HG03469 (cell line): ENCODE measurements around the gene ABO.
"Not testable (repeated sequence)": the region's sequence is repeated elsewhere in the genome, so short reads cannot be mapped to it uniquely, and the experiment has no call there.

ENCODE experiments used
- ATAC-seq: cut with Tn5 transposase; IDR thresholded peaks from one replicate; pipeline ENCODE4 v1.9.1; 2021; ENCODE audit warnings: mild to moderate bottlenecking, moderate library complexity, moderate number of reproducible peaks; ENCODE audit not compliant: unreplicated experiment

ABO gene

GRCh38 chr9:133205996-133206931, 68.7 kb downstream of the ABO start:
- ATAC-seq, result no peak

GRCh38 chr9:133205481-133205887, 69.5 kb downstream of the ABO start:
- ATAC-seq, result not testable (repeated sequence)
